HepG2 (cell line): Measurements from ENCODE around the gene F7. TPM values are rescaled to one million over a fixed set of nuclear protein-coding genes. Genes with fewer than 3 reads are reported as not detected.

Experiments
- ATAC-seq: fragments of 200-7000 bp; cut with Tn5 transposase; 3 replicates; pipeline ENCODE4 v1.9.1; 2020; ENCODE audit warnings: mild to moderate bottlenecking, moderate library complexity
- BruUV-seq: library from RNA; stranded (reverse); fragments of 400-500 nt; replicated peaks from 2 replicates; lab custom pipeline; 2021; lab: Mats Ljungman, UMichigan
- CTCF ChIA-PET: fragments of 300-600 bp; formaldehyde crosslinking; extraction: SDS; loops from one replicate; lab custom pipeline; 2021; ENCODE audit warnings: low total read pairs, inconsistent platforms, low intra/inter-chr PET ratio; lab: Yijun Ruan, JAX
- POLR2A ChIA-PET: fragments of 350-600 bp; sonication (Branson Sonifier 250); formaldehyde crosslinking; loops from one replicate; lab custom pipeline; 2020; ENCODE audit warnings: antibody characterized with exemption, inconsistent platforms; lab: Yijun Ruan, JAX
- DNase-seq: peaks from one replicate; pipeline ENCODE4 v3.0.0-alpha.2; 2015; ENCODE audit warnings: low spot score
- FAIRE-seq: peaks from 3 replicates; lab custom pipeline; 2011; peaks lifted over from hg19 to GRCh38; lab: Jason Lieb, UNC
- H2AFZ ChIP-seq: one replicate; pipeline ENCODE4 v1.6.1; 2011; ENCODE audit warnings: low read length, inconsistent platforms
- H3K27ac ChIP-seq: fragments of 300-600 bp; 3 replicates; pipeline ENCODE4 v1.8.0; 2011; ENCODE audit warnings: mixed run types, mild to moderate bottlenecking, mixed read lengths, low read length, inconsistent platforms; ENCODE audit not compliant: insufficient read depth; ENCODE audit errors: extremely low read length
- H3K27me3 ChIP-seq, 2 experiments: fragments of 200-600 bp in 1 of 2; 2 replicates in 1 of 2; 3 replicates in 1 of 2; pipeline versions ENCODE4 v1.6.0 to v1.8.0; 2011; ENCODE audit warnings: low read length in 2 of 2, mild to moderate bottlenecking in 2 of 2, moderate library complexity in 2 of 2, inconsistent platforms in 1 of 2; ENCODE audit not compliant: insufficient read depth in 2 of 2, control insufficient read depth in 1 of 2
- H3K36me3 ChIP-seq, 2 experiments: fragments of 200-600 bp in 1 of 2; replicated peaks in 1 of 2; 2 replicates in 1 of 2; 3 replicates in 1 of 2; pipeline versions ENCODE4 v1.5.1 to v1.8.0; 2011; ENCODE audit warnings: low read length in 2 of 2, inconsistent platforms in 1 of 2; ENCODE audit not compliant: insufficient read depth in 2 of 2, control insufficient read depth in 1 of 2
- H3K4me1 ChIP-seq: 2 replicates; pipeline ENCODE4 v1.5.1; 2012; ENCODE audit warnings: low read length, inconsistent platforms; ENCODE audit not compliant: insufficient read depth
- H3K4me2 ChIP-seq: 2 replicates; pipeline ENCODE4 v1.6.0; 2011; ENCODE audit warnings: low read depth, low read length, inconsistent platforms
- H3K4me3 ChIP-seq, 3 experiments: fragments of 200-600 bp in 1 of 3; sonication (generic), shearing (Covaris generic) in 1 of 3; replicated peaks in 1 of 3; 2 replicates each; pipeline ENCODE4 v1.5.1; 2011 to 2016; ENCODE audit warnings: low read length in 3 of 3, inconsistent platforms in 2 of 3, low read depth in 2 of 3, mild to moderate bottlenecking in 2 of 3, control low read depth in 1 of 3, mixed read lengths in 1 of 3; ENCODE audit not compliant: insufficient read depth in 1 of 3
- H3K79me2 ChIP-seq: one replicate; pipeline ENCODE4 v1.6.1; 2011; ENCODE audit warnings: low read length, inconsistent platforms; ENCODE audit not compliant: insufficient read depth
- H3K9ac ChIP-seq: 2 replicates; pipeline ENCODE4 v1.6.0; 2011; ENCODE audit warnings: mild to moderate bottlenecking, low read depth, low read length, inconsistent platforms; ENCODE audit not compliant: insufficient read depth
- H3K9me3 ChIP-seq: 2 replicates; pipeline ENCODE4 v1.5.1; 2012; ENCODE audit warnings: mild to moderate bottlenecking, low read length
- H4K20me1 ChIP-seq: 2 replicates; pipeline ENCODE4 v1.6.0; 2011; ENCODE audit warnings: inconsistent platforms, mild to moderate bottlenecking, low read length, moderate library complexity; ENCODE audit not compliant: insufficient read depth
- AKAP8 ChIP-seq: sonication (generic); formaldehyde crosslinking; IDR thresholded peaks from 2 replicates; pipeline ENCODE4 v1.5.1; 2020; ENCODE audit warnings: mild to moderate bottlenecking, missing genetic modification reagents
- ATF4 ChIP-seq, 2 experiments: fragments of 450-650 bp in 1 of 2; sonication (generic) in 1 of 2; formaldehyde crosslinking; IDR thresholded peaks; 2 replicates each; pipeline versions ENCODE4 v1.5.0 to v1.8.0; 2020 to 2022; ENCODE audit warnings: mild to moderate bottlenecking in 1 of 2, missing genetic modification reagents in 1 of 2
- ELF4 ChIP-seq: sonication (generic); formaldehyde crosslinking; IDR thresholded peaks from 2 replicates; pipeline ENCODE4 v1.5.0; 2020; ENCODE audit warnings: missing genetic modification reagents, mild to moderate bottlenecking, moderate library complexity, borderline replicate concordance
- HDAC2 ChIP-seq: sonication (generic); formaldehyde crosslinking; IDR thresholded peaks from 2 replicates; pipeline ENCODE4 v1.4.0; 2020; ENCODE audit warnings: missing genetic modification reagents
- MED1 ChIP-seq: sonication (generic); formaldehyde crosslinking; IDR thresholded peaks from 2 replicates; pipeline ENCODE4 v1.4.0; 2020; ENCODE audit warnings: missing genetic modification reagents
- SNRNP70 ChIP-seq: fragments of 200-400 bp; formaldehyde crosslinking; IDR thresholded peaks from 2 replicates; pipeline ENCODE4 v1.6.1; 2017; ENCODE audit warnings: mild to moderate bottlenecking, low read depth, low read length, moderate library complexity
- SP1 ChIP-seq, 2 experiments: fragments of 450-650 bp in 1 of 2; sonication (generic) in 1 of 2; formaldehyde crosslinking in 1 of 2; IDR thresholded peaks; 2 replicates each; pipeline versions ENCODE4 v1.4.0 to v1.6.1; 2016 to 2020; ENCODE audit warnings: missing genetic modification reagents in 1 of 2
- ZBTB38 ChIP-seq: sonication (generic); formaldehyde crosslinking; IDR thresholded peaks from 2 replicates; pipeline ENCODE4 v1.5.1; 2020; ENCODE audit warnings: mild to moderate bottlenecking, missing genetic modification reagents
- ZNF263 ChIP-seq: sonication (generic); formaldehyde crosslinking; IDR thresholded peaks from 2 replicates; pipeline ENCODE4 v1.4.0; 2020; ENCODE audit warnings: missing genetic modification reagents
- ZSCAN25 ChIP-seq: sonication (generic); formaldehyde crosslinking; IDR thresholded peaks from 2 replicates; pipeline ENCODE4 v1.8.0; 2022; ENCODE audit warnings: mild to moderate bottlenecking, missing genetic modification reagents
- WGBS: methylation state at CpG from one replicate; pipeline ENCODE4 v1.1.6; 2017; ENCODE audit warnings: low lambda C conversion rate; 5-methylcytosine and 5-hydroxymethylcytosine counted together
- in situ Hi-C: cut with HindIII; loops from 2 replicates; pipeline ENCODE4 v1.10.0; 2017; ENCODE audit warnings: low pct_unique_long_range_greater_than_20kb; ENCODE audit not compliant: extremely low pct_ligation_motif_present
- intact Hi-C: fragments of 100-400 bp; cut with micrococcal nuclease; formaldehyde crosslinking; loops from one replicate; pipeline ENCODE4 v1.10.0; 2022; ENCODE audit not compliant: unreplicated experiment
- polyA plus RNA-seq, 8 experiments: library from polyadenylated mRNA; depleted of rRNA in 3 of 8; stranded (reverse) in 7 of 8; unstranded in 1 of 8; fragments of >200 nt; fragmentation: Illumina TruSeq in 4 of 8; extraction: Trizol in 4 of 8; gene quantifications; 2 replicates each; pipeline versions ENCODE4 v1.2.1 to v1.2.3, GENCODE V29; 2011 to 2016; ENCODE audit warnings: low read depth in 4 of 8, missing spikeins in 1 of 8, mixed read lengths in 1 of 8; ENCODE audit not compliant: insufficient read depth in 1 of 8
- total RNA-seq, 5 experiments: library from RNA; depleted of rRNA; stranded (reverse); fragments of >200 nt; fragmentation: Illumina TruSeq; extraction: Trizol; gene quantifications; 2 replicates each; pipeline ENCODE4 v1.2.3, GENCODE V29; 2016; ENCODE audit warnings: low read depth in 1 of 5
- TF ChIP-seq, protein P1 (sequence below): sonication (generic); formaldehyde crosslinking; IDR thresholded peaks from 2 replicates; pipeline ENCODE4 v1.4.0; 2020; ENCODE audit warnings: missing genetic modification reagents
- TF ChIP-seq, protein P2 (sequence below): sonication (generic); formaldehyde crosslinking; IDR thresholded peaks from 2 replicates; pipeline ENCODE4 v1.5.1; 2020; ENCODE audit warnings: mild to moderate bottlenecking, missing genetic modification reagents, moderate library complexity
- TF ChIP-seq, protein P3 (sequence below): sonication (generic); formaldehyde crosslinking; IDR thresholded peaks from 2 replicates; pipeline ENCODE4 v1.4.0; 2020; ENCODE audit warnings: missing genetic modification reagents, borderline replicate concordance

Gene F7
- total and polyA plus RNA-seq, 2 of the 13 experiments (the other 11 are each of a cell fraction or from before 2014, with no cell fraction given): 12.6 to 26.5 TPM

- 83% methylated on average over 13 of the region's 20 CpGs for WGBS
- TF ChIP-seq, protein P1, sequence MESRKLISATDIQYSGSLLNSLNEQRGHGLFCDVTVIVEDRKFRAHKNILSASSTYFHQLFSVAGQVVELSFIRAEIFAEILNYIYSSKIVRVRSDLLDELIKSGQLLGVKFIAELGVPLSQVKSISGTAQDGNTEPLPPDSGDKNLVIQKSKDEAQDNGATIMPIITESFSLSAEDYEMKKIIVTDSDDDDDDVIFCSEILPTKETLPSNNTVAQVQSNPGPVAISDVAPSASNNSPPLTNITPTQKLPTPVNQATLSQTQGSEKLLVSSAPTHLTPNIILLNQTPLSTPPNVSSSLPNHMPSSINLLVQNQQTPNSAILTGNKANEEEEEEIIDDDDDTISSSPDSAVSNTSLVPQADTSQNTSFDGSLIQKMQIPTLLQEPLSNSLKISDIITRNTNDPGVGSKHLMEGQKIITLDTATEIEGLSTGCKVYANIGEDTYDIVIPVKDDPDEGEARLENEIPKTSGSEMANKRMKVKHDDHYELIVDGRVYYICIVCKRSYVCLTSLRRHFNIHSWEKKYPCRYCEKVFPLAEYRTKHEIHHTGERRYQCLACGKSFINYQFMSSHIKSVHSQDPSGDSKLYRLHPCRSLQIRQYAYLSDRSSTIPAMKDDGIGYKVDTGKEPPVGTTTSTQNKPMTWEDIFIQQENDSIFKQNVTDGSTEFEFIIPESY (CRISPR knock-in tag): peak; percentile 94
- TF ChIP-seq ZSCAN25 (CRISPR knock-in tag) (no peak), MED1 (CRISPR knock-in tag) (no peak), ELF4 (no peak), AKAP8 (CRISPR knock-in tag) (no peak), SNRNP70 (no peak), SP1 (IDR thresholded peaks at IDR 0.05) (no peak), SP1 (CRISPR knock-in tag; IDR thresholded peaks at IDR 0.05) (no peak), HDAC2 (CRISPR knock-in tag) (no peak), ATF4 (CRISPR knock-in tag; IDR thresholded peaks at IDR 0.05) (no peak), ZBTB38 (CRISPR knock-in tag) (peak; percentile 98), ZNF263 (CRISPR knock-in tag) (peak; percentile 72)
- TF ChIP-seq, protein P2, sequence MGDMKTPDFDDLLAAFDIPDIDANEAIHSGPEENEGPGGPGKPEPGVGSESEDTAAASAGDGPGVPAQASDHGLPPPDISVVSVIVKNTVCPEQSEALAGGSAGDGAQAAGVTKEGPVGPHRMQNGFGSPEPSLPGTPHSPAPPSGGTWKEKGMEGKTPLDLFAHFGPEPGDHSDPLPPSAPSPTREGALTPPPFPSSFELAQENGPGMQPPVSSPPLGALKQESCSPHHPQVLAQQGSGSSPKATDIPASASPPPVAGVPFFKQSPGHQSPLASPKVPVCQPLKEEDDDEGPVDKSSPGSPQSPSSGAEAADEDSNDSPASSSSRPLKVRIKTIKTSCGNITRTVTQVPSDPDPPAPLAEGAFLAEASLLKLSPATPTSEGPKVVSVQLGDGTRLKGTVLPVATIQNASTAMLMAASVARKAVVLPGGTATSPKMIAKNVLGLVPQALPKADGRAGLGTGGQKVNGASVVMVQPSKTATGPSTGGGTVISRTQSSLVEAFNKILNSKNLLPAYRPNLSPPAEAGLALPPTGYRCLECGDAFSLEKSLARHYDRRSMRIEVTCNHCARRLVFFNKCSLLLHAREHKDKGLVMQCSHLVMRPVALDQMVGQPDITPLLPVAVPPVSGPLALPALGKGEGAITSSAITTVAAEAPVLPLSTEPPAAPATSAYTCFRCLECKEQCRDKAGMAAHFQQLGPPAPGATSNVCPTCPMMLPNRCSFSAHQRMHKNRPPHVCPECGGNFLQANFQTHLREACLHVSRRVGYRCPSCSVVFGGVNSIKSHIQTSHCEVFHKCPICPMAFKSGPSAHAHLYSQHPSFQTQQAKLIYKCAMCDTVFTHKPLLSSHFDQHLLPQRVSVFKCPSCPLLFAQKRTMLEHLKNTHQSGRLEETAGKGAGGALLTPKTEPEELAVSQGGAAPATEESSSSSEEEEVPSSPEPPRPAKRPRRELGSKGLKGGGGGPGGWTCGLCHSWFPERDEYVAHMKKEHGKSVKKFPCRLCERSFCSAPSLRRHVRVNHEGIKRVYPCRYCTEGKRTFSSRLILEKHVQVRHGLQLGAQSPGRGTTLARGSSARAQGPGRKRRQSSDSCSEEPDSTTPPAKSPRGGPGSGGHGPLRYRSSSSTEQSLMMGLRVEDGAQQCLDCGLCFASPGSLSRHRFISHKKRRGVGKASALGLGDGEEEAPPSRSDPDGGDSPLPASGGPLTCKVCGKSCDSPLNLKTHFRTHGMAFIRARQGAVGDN (CRISPR knock-in tag): peak; percentile 64; the same call in 1 of the 2 replicates
- TF ChIP-seq, protein P3, sequence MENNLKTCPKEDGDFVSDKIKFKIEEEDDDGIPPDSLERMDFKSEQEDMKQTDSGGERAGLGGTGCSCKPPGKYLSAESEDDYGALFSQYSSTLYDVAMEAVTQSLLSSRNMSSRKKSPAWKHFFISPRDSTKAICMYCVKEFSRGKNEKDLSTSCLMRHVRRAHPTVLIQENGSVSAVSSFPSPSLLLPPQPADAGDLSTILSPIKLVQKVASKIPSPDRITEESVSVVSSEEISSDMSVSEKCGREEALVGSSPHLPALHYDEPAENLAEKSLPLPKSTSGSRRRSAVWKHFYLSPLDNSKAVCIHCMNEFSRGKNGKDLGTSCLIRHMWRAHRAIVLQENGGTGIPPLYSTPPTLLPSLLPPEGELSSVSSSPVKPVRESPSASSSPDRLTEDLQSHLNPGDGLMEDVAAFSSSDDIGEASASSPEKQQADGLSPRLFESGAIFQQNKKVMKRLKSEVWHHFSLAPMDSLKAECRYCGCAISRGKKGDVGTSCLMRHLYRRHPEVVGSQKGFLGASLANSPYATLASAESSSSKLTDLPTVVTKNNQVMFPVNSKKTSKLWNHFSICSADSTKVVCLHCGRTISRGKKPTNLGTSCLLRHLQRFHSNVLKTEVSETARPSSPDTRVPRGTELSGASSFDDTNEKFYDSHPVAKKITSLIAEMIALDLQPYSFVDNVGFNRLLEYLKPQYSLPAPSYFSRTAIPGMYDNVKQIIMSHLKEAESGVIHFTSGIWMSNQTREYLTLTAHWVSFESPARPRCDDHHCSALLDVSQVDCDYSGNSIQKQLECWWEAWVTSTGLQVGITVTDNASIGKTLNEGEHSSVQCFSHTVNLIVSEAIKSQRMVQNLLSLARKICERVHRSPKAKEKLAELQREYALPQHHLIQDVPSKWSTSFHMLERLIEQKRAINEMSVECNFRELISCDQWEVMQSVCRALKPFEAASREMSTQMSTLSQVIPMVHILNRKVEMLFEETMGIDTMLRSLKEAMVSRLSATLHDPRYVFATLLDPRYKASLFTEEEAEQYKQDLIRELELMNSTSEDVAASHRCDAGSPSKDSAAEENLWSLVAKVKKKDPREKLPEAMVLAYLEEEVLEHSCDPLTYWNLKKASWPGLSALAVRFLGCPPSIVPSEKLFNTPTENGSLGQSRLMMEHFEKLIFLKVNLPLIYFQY (CRISPR knock-in tag): no peak
Measured at GRCh38 chr13:113159701-113160100, 54.1 kb downstream of the F7 start.

More at GRCh38 chr13:113159701-113160100, 54.1 kb downstream of the F7 start:
- DNase-seq (no peak), ATAC-seq (peak; percentile 15), FAIRE-seq (no peak)
- Histone ChIP-seq H3K9ac (no peak overlapping the region), H4K20me1 (no peaks in the 10 kb centered on the region), H3K27me3 (no peaks in the 10 kb centered on the region), H3K4me2 (peak overlapping the region; percentile 94), H3K79me2 (no peaks in the 10 kb centered on the region), H2AFZ (no peak overlapping the region), H3K4me3 (peak overlapping the region in 2 of 3 experiments; percentile 10 to 72; a peak in 1 of 6 replicates), H3K36me3 (no peaks in the 10 kb centered on the region), H3K4me1 (peaks cover 54% of the 10 kb centered on the region), H3K27ac (no peak overlapping the region), H3K9me3 (0 out of 2 replicates have a peak, but pooled peaks cover 5% of the 10 kb centered on the region)
- intact Hi-C loops: loop anchor here (5.0 kb wide), 1 partner anchor 48 kb away; the partner anchor contains the start of genes CUL4A and PCID2
- BruUV-seq: no TSS peak
- CTCF ChIA-PET: no interaction called here
- POLR2A ChIA-PET: interaction anchor here (2.1 kb wide), 1 partner anchor 10 kb away, joined by 11 read pairs; no protein-coding TSS in a partner anchor
- in situ Hi-C loops: no loop called here
